Progenitor cell of endocrine pancreas (in vitro differentiated cells): ENCODE measurements around the gene CACNG4. TPM values are rescaled to one million over a fixed set of nuclear protein-coding genes. Genes with fewer than 3 reads are reported as not detected.

ENCODE experiments used
- DNase-seq: peaks from one replicate; pipeline ENCODE4 v3.0.0; 2021; ENCODE audit warnings: low spot score; ENCODE audit not compliant: unreplicated experiment
- H3K27ac Mint-ChIP-seq: 2 replicates; pipeline ENCODE4 v1.8.0; 2021; ENCODE audit warnings: mild to moderate bottlenecking, moderate library complexity, mixed read lengths
- H3K27me3 Mint-ChIP-seq: 2 replicates; pipeline ENCODE4 v1.8.0; 2021; ENCODE audit warnings: mixed read lengths
- H3K36me3 Mint-ChIP-seq: 2 replicates; pipeline ENCODE4 v1.8.0; 2022; ENCODE audit warnings: mixed read lengths; ENCODE audit not compliant: insufficient read depth
- H3K4me1 Mint-ChIP-seq: 2 replicates; pipeline ENCODE4 v1.8.0; 2021; ENCODE audit warnings: low read depth, mixed read lengths
- H3K4me3 Mint-ChIP-seq: 2 replicates; pipeline ENCODE4 v1.8.0; 2021; ENCODE audit warnings: low read depth, mild to moderate bottlenecking, moderate library complexity, mixed read lengths
- H3K9me3 Mint-ChIP-seq: 2 replicates; pipeline ENCODE4 v1.8.0; 2021; ENCODE audit warnings: low read depth, mixed read lengths
- CTCF ChIP-seq: fragments of 200-600 bp; sonication (generic); IDR thresholded peaks from one replicate; pipeline ENCODE4 v1.5.0; 2021; ENCODE audit warnings: antibody characterized with exemption, mild to moderate bottlenecking; ENCODE audit not compliant: unreplicated experiment
- total RNA-seq: library from RNA; stranded (reverse); gene quantifications from 2 replicates; pipeline ENCODE4 v1.2.1, GENCODE V29; 2021

Gene CACNG4
- total RNA-seq, 1 donor from 2014 or later: 6.5 TPM

- Mint-ChIP-seq H3K4me3 (no peak overlapping the region), H3K27ac (no peak overlapping the region), H3K27me3 (no peaks in the 10 kb centered on the region), H3K9me3 (peaks cover 5% of the 10 kb centered on the region), H3K4me1 (peaks cover 8% of the 10 kb centered on the region), H3K36me3 (peaks cover 4% of the 10 kb centered on the region)
- TF ChIP-seq CTCF: no peak
- no peak for DNase-seq
Measured at GRCh38 chr17:67063141-67063540, 98.6 kb downstream of the CACNG4 start.

- H3K27me3 Mint-ChIP-seq: no peaks in the 10 kb centered on the region
- H3K36me3 Mint-ChIP-seq: no peaks in the 10 kb centered on the region
- TF ChIP-seq CTCF: no peak
Measured at GRCh38 chr17:67066717-67067116, 102.2 kb downstream of the CACNG4 start.

GRCh38 chr17:67067571-67068482 lies 103.3 kb downstream of the CACNG4 start:
- Mint-ChIP-seq H3K9me3 (no peaks in the 10 kb centered on the region), H3K4me3 (no peak overlapping the region), H3K27ac (no peak overlapping the region), H3K36me3 (peaks cover under 1% of the 10 kb centered on the region), H3K4me1 (peaks cover 26% of the 10 kb centered on the region), H3K27me3 (no peaks in the 10 kb centered on the region)
- no peak for DNase-seq
- TF ChIP-seq CTCF: no peak

More at GRCh38 chr17:67066717-67067116, 102.2 kb downstream of the CACNG4 start:
- DNase-seq: no peak
- Mint-ChIP-seq H3K27ac (no peak overlapping the region), H3K4me3 (no peak overlapping the region), H3K9me3 (no peaks in the 10 kb centered on the region), H3K4me1 (peaks cover 26% of the 10 kb centered on the region)

- peaks cover 31% of the 10 kb centered on the region for H3K4me1 Mint-ChIP-seq
- peaks cover 4% of the 10 kb centered on the region for H3K36me3 Mint-ChIP-seq
- H3K27me3 Mint-ChIP-seq: no peaks in the 10 kb centered on the region
- no peak for DNase-seq
- TF ChIP-seq CTCF: no peak
- H3K4me3 Mint-ChIP-seq: no peak overlapping the region
- H3K27ac Mint-ChIP-seq: no peak overlapping the region
- no peaks in the 10 kb centered on the region for H3K9me3 Mint-ChIP-seq
Measured at GRCh38 chr17:67068999-67069398, 104.5 kb downstream of the CACNG4 start.

GRCh38 chr17:67069603-67070136 lies 105.2 kb downstream of the CACNG4 start:
- no peak for DNase-seq
- Mint-ChIP-seq H3K36me3 (peaks cover 4% of the 10 kb centered on the region), H3K4me3 (no peak overlapping the region), H3K27me3 (no peaks in the 10 kb centered on the region), H3K4me1 (peaks cover 33% of the 10 kb centered on the region), H3K27ac (no peak overlapping the region), H3K9me3 (no peaks in the 10 kb centered on the region)
- TF ChIP-seq CTCF: no peak
